SK-N-SH (cell line): ENCODE data around the gene MINK1. TPM values are rescaled to one million over a fixed set of nuclear protein-coding genes. Genes with fewer than 3 reads are reported as not detected.
A peak's percentile ranks its signal among the peaks of the same experiment; 100 is the strongest.

ENCODE experiments used
- CTCF ChIA-PET: fragments of 300-600, 350-600 bp; formaldehyde crosslinking; extraction: SDS; loops from one replicate; lab custom pipeline; 2021; lab: Yijun Ruan, JAX
- POLR2A ChIA-PET: fragments of 350-600 bp; sonication (Branson Sonifier 250); formaldehyde crosslinking; extraction: SDS; loops from one replicate; lab custom pipeline; 2020; ENCODE audit warnings: antibody characterized with exemption, inconsistent platforms; lab: Yijun Ruan, JAX
- DNase-seq: peaks from one replicate; pipeline ENCODE4 v3.0.0; 2012
- H2AFZ ChIP-seq: fragments of 200-600 bp; sonication (generic); 2 replicates; pipeline ENCODE4 v1.8.1; 2016; ENCODE audit warnings: antibody characterized with exemption, mild to moderate bottlenecking, low read depth
- H3F3A ChIP-seq: fragments of 200-600 bp; sonication (generic); replicated peaks from 2 replicates; pipeline ENCODE3; 2016; ENCODE audit warnings: antibody characterized with exemption, mild to moderate bottlenecking; ENCODE audit not compliant: insufficient read depth
- H3K27ac ChIP-seq, 2 experiments: fragments of 200-500 bp in 1 of 2; fragments of 200-600 bp in 1 of 2; sonication (Bioruptor generic) in 1 of 2; sonication (generic), shearing (Covaris generic) in 1 of 2; 2 replicates each; pipeline versions ENCODE4 v1.5.1 to v1.6.1; 2014 to 2016; ENCODE audit warnings: low read depth in 2 of 2, inconsistent platforms in 1 of 2, low read length in 1 of 2, mild to moderate bottlenecking in 1 of 2, mixed read lengths in 1 of 2
- H3K27me3 ChIP-seq: fragments of 200-600 bp; sonication (generic), shearing (Covaris generic); 2 replicates; pipeline ENCODE4 v1.6.1; 2016; ENCODE audit warnings: mixed run types; ENCODE audit not compliant: insufficient read depth
- H3K36me3 ChIP-seq, 2 experiments: fragments of 200-500 bp in 1 of 2; fragments of 200-600 bp in 1 of 2; sonication (Bioruptor generic) in 1 of 2; sonication (generic) in 1 of 2; replicated peaks in 1 of 2; 2 replicates each; pipeline versions ENCODE3 to v1.5.1; 2014 to 2016; ENCODE audit warnings: low read length in 1 of 2, mild to moderate bottlenecking in 1 of 2; ENCODE audit not compliant: insufficient read depth in 2 of 2, control insufficient read depth in 1 of 2
- H3K4me1 ChIP-seq, 2 experiments: fragments of 200-500 bp in 1 of 2; fragments of 200-600 bp in 1 of 2; sonication (Bioruptor generic) in 1 of 2; sonication (generic), shearing (Covaris generic) in 1 of 2; 2 replicates each; pipeline versions ENCODE4 v1.5.1 to v1.6.1; 2014 to 2016; ENCODE audit warnings: low read depth in 1 of 2, low read length in 1 of 2, mixed run types in 1 of 2; ENCODE audit not compliant: insufficient read depth in 2 of 2, control insufficient read depth in 1 of 2
- H3K4me2 ChIP-seq: fragments of 200-600 bp; sonication (generic), shearing (Covaris generic); 2 replicates; pipeline ENCODE4 v1.6.1; 2017; ENCODE audit warnings: mixed run types
- H3K4me3 ChIP-seq, 2 experiments: fragments of 200-500 bp in 1 of 2; fragments of 200-600 bp in 1 of 2; sonication (Bioruptor generic) in 1 of 2; sonication (generic), shearing (Covaris generic) in 1 of 2; 2 replicates each; pipeline versions ENCODE4 v1.5.1 to v1.8.1; 2014 to 2016; ENCODE audit warnings: low read depth in 2 of 2, inconsistent platforms in 1 of 2, low read length in 1 of 2, mild to moderate bottlenecking in 1 of 2, mixed read lengths in 1 of 2, moderate library complexity in 1 of 2
- H3K79me2 ChIP-seq: fragments of 200-600 bp; sonication (generic); 2 replicates; pipeline ENCODE4 v1.8.1; 2017; ENCODE audit warnings: mild to moderate bottlenecking; ENCODE audit not compliant: insufficient read depth
- H3K9ac ChIP-seq: fragments of 200-600 bp; sonication (generic); 2 replicates; pipeline ENCODE4 v1.6.1; 2017; ENCODE audit warnings: mixed run types
- H3K9me2 ChIP-seq: fragments of 200-600 bp; sonication (generic); 2 replicates; pipeline ENCODE4 v1.6.1; 2017; ENCODE audit warnings: mixed run types
- H3K9me3 ChIP-seq: fragments of 200-600 bp; sonication (generic); 2 replicates; pipeline ENCODE4 v1.6.1; 2017; ENCODE audit warnings: mixed run types, mild to moderate bottlenecking, moderate library complexity
- H4K20me1 ChIP-seq: fragments of 200-600 bp; sonication (generic); 2 replicates; pipeline ENCODE4 v1.6.1; 2017; ENCODE audit warnings: mild to moderate bottlenecking, mixed run types; ENCODE audit not compliant: insufficient read depth
- CHD2 ChIP-seq: fragments of 150-350 bp; IDR thresholded peaks from 2 replicates; pipeline ENCODE4 v1.6.1; 2018; ENCODE audit warnings: low read length; ENCODE audit not compliant: partially characterized antibody
- EP300 ChIP-seq, 2 experiments: IDR thresholded peaks; 2 replicates each; pipeline versions ENCODE4 v1.4.0 to v1.6.1; 2012; ENCODE audit warnings: borderline replicate concordance in 1 of 2, low read depth in 1 of 2, low read length in 1 of 2
- GABPA ChIP-seq: IDR thresholded peaks from 2 replicates; pipeline ENCODE4 v1.4.0; 2012; ENCODE audit warnings: low read depth, mild to moderate bottlenecking
- GATA2 ChIP-seq: sonication (generic); formaldehyde crosslinking; IDR thresholded peaks from 2 replicates; pipeline ENCODE4 v1.5.0; 2020; ENCODE audit warnings: mild to moderate bottlenecking, missing genetic modification reagents
- IRF3 ChIP-seq: fragments of 150-350 bp; IDR thresholded peaks from 2 replicates; pipeline ENCODE4 v1.6.1; 2016; ENCODE audit warnings: mild to moderate bottlenecking, low read depth, low read length
- MAX ChIP-seq: IDR thresholded peaks from 2 replicates; pipeline ENCODE4 v1.4.0; 2012; ENCODE audit warnings: low read depth
- MEF2A ChIP-seq: IDR thresholded peaks from 2 replicates; pipeline ENCODE4 v1.4.0; 2012; ENCODE audit warnings: low read depth, borderline replicate concordance
- MXI1 ChIP-seq: IDR thresholded peaks from 2 replicates; pipeline ENCODE4 v1.6.1; 2012; ENCODE audit warnings: mild to moderate bottlenecking, low read depth, low read length, improper control_type of control experiment
- POLR2AphosphoS5 ChIP-seq: IDR thresholded peaks from 2 replicates; pipeline ENCODE4 v1.6.1; 2012; ENCODE audit warnings: low read depth, low read length
- REST ChIP-seq: IDR thresholded peaks from 2 replicates; pipeline ENCODE4 v1.6.1; 2012; ENCODE audit warnings: mild to moderate bottlenecking, low read depth, low read length, moderate library complexity
- RFX5 ChIP-seq: IDR thresholded peaks from 2 replicates; pipeline ENCODE4 v1.6.1; 2012; ENCODE audit warnings: mild to moderate bottlenecking, improper control_type of control experiment, low read length
- SMC3 ChIP-seq: IDR thresholded peaks from 2 replicates; pipeline ENCODE4 v1.6.1; 2012; ENCODE audit warnings: low read depth, low read length, improper control_type of control experiment
- TAF1 ChIP-seq: IDR thresholded peaks from 2 replicates; pipeline ENCODE4 v1.6.1; 2012; ENCODE audit warnings: low read depth, mild to moderate bottlenecking, low read length, moderate library complexity, borderline replicate concordance
- TEAD4 ChIP-seq: IDR thresholded peaks from 2 replicates; pipeline ENCODE4 v1.4.0; 2012; ENCODE audit warnings: mild to moderate bottlenecking, borderline replicate concordance; ENCODE audit not compliant: insufficient read depth
- USF2 ChIP-seq: fragments of 150-350 bp; IDR thresholded peaks from 2 replicates; pipeline ENCODE4 v1.6.1; 2017; ENCODE audit warnings: antibody characterized with exemption, low read length, low read depth, borderline replicate concordance
- ZBTB33 ChIP-seq: IDR thresholded peaks from 2 replicates; pipeline ENCODE4 v1.4.0; 2012; ENCODE audit warnings: low read depth, borderline replicate concordance
- WGBS: methylation state at CpG from one replicate; pipeline ENCODE4 v1.1.6; 2017; ENCODE audit warnings: low lambda C conversion rate; 5-methylcytosine and 5-hydroxymethylcytosine counted together
- polyA plus RNA-seq, 3 experiments: library from polyadenylated mRNA; depleted of rRNA; stranded (reverse); fragments of >200 nt; gene quantifications; 2 replicates each; pipeline ENCODE4 v1.2.3, GENCODE V29; 2012
- TF ChIP-seq, protein P1 (sequence below): IDR thresholded peaks from 2 replicates; pipeline ENCODE4 v1.4.0; 2012; ENCODE audit warnings: low read depth, borderline replicate concordance

The MINK1 gene
- polyA plus RNA-seq, 1 of the 3 experiments (the other 2 are of a cell fraction), result 64.7 TPM

DNA sequence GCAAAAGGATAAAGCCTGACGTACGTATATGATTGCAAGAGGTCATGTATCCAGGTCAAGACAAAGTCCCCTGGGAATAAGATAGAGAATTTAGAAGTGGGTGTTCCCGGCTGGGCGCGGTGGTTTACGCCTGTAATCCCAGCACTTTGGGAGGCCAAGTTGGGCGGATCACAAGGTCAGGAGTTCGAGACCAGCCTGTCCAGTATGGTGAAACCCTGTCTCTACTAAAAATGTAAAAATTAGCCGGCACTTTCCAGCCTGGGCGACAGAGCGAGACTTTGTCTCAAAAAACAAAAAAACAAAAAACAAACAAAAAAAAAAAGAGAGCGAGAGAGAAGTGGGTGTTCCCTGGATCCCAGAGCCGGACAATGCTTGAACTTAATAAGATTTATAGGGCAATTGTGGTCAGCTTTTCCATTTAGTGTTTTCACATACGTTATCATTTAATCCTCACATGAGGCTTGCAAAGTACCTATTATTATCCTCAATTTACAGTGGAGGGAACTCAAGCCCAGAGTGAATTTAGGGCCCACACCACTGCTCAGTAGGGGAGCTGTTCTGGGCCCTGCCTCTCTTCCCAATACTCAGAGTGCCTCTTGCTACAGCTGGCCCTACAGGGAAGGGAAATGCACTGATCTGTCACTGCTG lies 44.9 kb upstream of the MINK1 start:
- ChIA-PET POLR2A (interaction anchor here (1.0 kb wide), 1 partner anchor 32 kb away, joined by 3 read pairs; no protein-coding TSS in a partner anchor), CTCF (interaction anchor here (1.1 to 10.5 kb wide), 9 partner anchors 9 to 122 kb away, joined by 3 to 235 read pairs (median 7); partner anchors contain the start of genes ARRB2, C17orf107, CHRNE and MED11)
- H3K9ac ChIP-seq, result no peak overlapping the region
- H3K9me2 ChIP-seq, result no peaks in the 10 kb centered on the region
- peak overlapping the region; percentile 99 for H3K4me2 ChIP-seq
- H3K4me3 ChIP-seq, result no peak overlapping the region
- peaks cover 11% of the 10 kb centered on the region; the same call in 1 of the 2 replicates for H3K27me3 ChIP-seq
- no peak overlapping the region for H3K27ac ChIP-seq
- H3K4me1 ChIP-seq, result peaks cover 8 to 19% of the 10 kb centered on the region in 2 experiments; a peak in 2 of 4 replicates
- H4K20me1 ChIP-seq, result no peaks in the 10 kb centered on the region
- TF ChIP-seq GATA2 (CRISPR knock-in tag) (no peak), GABPA (no peak), RFX5 (no peak), IRF3 (no peak), EP300 (IDR thresholded peaks at IDR 0.05; ENCODE audit: borderline replicate concordance in 1 of 2, low read depth in 1 of 2, low read length in 1 of 2) (no peak), ZBTB33 (no peak), TEAD4 (no peak), SMC3 (no peak), TAF1 (no peak), POLR2AphosphoS5 (no peak), CHD2 (no peak), MAX (no peak), MXI1 (no peak), REST (no peak), USF2 (no peak), MEF2A (no peak)
- TF ChIP-seq, protein P1, sequence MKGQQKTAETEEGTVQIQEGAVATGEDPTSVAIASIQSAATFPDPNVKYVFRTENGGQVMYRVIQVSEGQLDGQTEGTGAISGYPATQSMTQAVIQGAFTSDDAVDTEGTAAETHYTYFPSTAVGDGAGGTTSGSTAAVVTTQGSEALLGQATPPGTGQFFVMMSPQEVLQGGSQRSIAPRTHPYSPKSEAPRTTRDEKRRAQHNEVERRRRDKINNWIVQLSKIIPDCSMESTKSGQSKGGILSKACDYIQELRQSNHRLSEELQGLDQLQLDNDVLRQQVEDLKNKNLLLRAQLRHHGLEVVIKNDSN, result no peak
- whole genome bisulfite sequencing, result 95% methylated on average over 14 of the region's 14 CpGs
- H3K36me3 ChIP-seq, result no peaks in the 10 kb centered on the region
- DNase-seq, result no peak
- H3K9me3 ChIP-seq, result no peaks in the 10 kb centered on the region
- H2AFZ ChIP-seq, result no peak overlapping the region
- peaks cover 5% of the 10 kb centered on the region for H3F3A ChIP-seq
- no peaks in the 10 kb centered on the region for H3K79me2 ChIP-seq
